HepG2 (cell line): ENCODE results near the gene ABCB6. TPM values are rescaled to one million over a fixed set of nuclear protein-coding genes. Genes with fewer than 3 reads are reported as not detected.

Source experiments
- ATM ChIP-seq: fragments of 450-650 bp; IDR thresholded peaks from 2 replicates; pipeline ENCODE4 v1.7.1; 2017; ENCODE audit warnings: mild to moderate bottlenecking, borderline replicate concordance
- BRCA1 ChIP-seq: sonication (generic); formaldehyde crosslinking; IDR thresholded peaks from 2 replicates; pipeline ENCODE4 v1.4.0; 2020; ENCODE audit warnings: missing genetic modification reagents
- DMAP1 ChIP-seq: IDR thresholded peaks from 2 replicates; pipeline ENCODE4 v1.6.1; 2016
- GPBP1L1 ChIP-seq: sonication (generic); formaldehyde crosslinking; IDR thresholded peaks from 2 replicates; pipeline ENCODE4 v1.5.0; 2020; ENCODE audit warnings: mild to moderate bottlenecking, missing genetic modification reagents
- ISX ChIP-seq: sonication (generic); formaldehyde crosslinking; conservative IDR thresholded peaks from 2 replicates; pipeline ENCODE4 v1.5.0; 2020; ENCODE audit warnings: missing genetic modification reagents
- PAX8 ChIP-seq: sonication (generic); formaldehyde crosslinking; IDR thresholded peaks from 2 replicates; pipeline ENCODE4 v1.8.0; 2022; ENCODE audit warnings: mild to moderate bottlenecking, missing genetic modification reagents, borderline replicate concordance
- SALL2 ChIP-seq: sonication (generic); formaldehyde crosslinking; IDR thresholded peaks from 2 replicates; pipeline ENCODE4 v1.8.1; 2023; ENCODE audit warnings: mild to moderate bottlenecking, missing genetic modification reagents, inconsistent platforms
- SOX5 ChIP-seq: IDR thresholded peaks from 2 replicates; pipeline ENCODE4 v1.6.1; 2016; ENCODE audit warnings: borderline replicate concordance
- SYNCRIP ChIP-seq: fragments of 200-400 bp; formaldehyde crosslinking; IDR thresholded peaks from 2 replicates; pipeline ENCODE4 v1.6.1; 2018; ENCODE audit warnings: mild to moderate bottlenecking, low read depth, low read length; ENCODE audit not compliant: insufficient read depth
- TERF1 ChIP-seq: sonication (generic); formaldehyde crosslinking; IDR thresholded peaks from 2 replicates; pipeline ENCODE4 v1.8.0; 2022; ENCODE audit warnings: mild to moderate bottlenecking, missing genetic modification reagents, moderate library complexity
- ZEB1 ChIP-seq: IDR thresholded peaks from 2 replicates; pipeline ENCODE4 v1.6.1; 2012; ENCODE audit warnings: mild to moderate bottlenecking, low read depth, inconsistent platforms; ENCODE audit not compliant: insufficient replicate concordance
- ZFP91 ChIP-seq: sonication (generic); formaldehyde crosslinking; IDR thresholded peaks from 2 replicates; pipeline ENCODE4 v1.9.0; 2022; ENCODE audit warnings: missing genetic modification reagents, mild to moderate bottlenecking, borderline replicate concordance
- ZNF317 ChIP-seq: sonication (generic); formaldehyde crosslinking; IDR thresholded peaks from 2 replicates; pipeline ENCODE4 v1.5.0; 2020; ENCODE audit warnings: mild to moderate bottlenecking, missing genetic modification reagents
- ZNF414 ChIP-seq: sonication (generic); formaldehyde crosslinking; IDR thresholded peaks from 2 replicates; pipeline ENCODE4 v1.5.0; 2020; ENCODE audit warnings: missing genetic modification reagents
- ZNF446 ChIP-seq: sonication (generic); formaldehyde crosslinking; IDR thresholded peaks from 2 replicates; pipeline ENCODE4 v1.5.0; 2020; ENCODE audit warnings: mild to moderate bottlenecking, missing genetic modification reagents
- ZNF451 ChIP-seq: sonication (generic); formaldehyde crosslinking; IDR thresholded peaks from 2 replicates; pipeline ENCODE4 v1.5.0; 2020; ENCODE audit warnings: mild to moderate bottlenecking, missing genetic modification reagents
- ZNF547 ChIP-seq: sonication (generic); formaldehyde crosslinking; IDR thresholded peaks from 2 replicates; pipeline ENCODE4 v1.5.1; 2020; ENCODE audit warnings: mild to moderate bottlenecking, missing genetic modification reagents
- ZNF609 ChIP-seq: sonication (generic); formaldehyde crosslinking; IDR thresholded peaks from 2 replicates; pipeline ENCODE4 v1.4.0; 2020; ENCODE audit warnings: mild to moderate bottlenecking, missing genetic modification reagents, borderline replicate concordance
- ZSCAN20 ChIP-seq: sonication (generic); formaldehyde crosslinking; IDR thresholded peaks from 2 replicates; pipeline ENCODE4 v1.4.0; 2020; ENCODE audit warnings: missing genetic modification reagents, mild to moderate bottlenecking, borderline replicate concordance
- polyA plus RNA-seq, 8 experiments: library from polyadenylated mRNA; depleted of rRNA in 3 of 8; stranded (reverse) in 7 of 8; unstranded in 1 of 8; fragments of >200 nt; fragmentation: Illumina TruSeq in 4 of 8; extraction: Trizol in 4 of 8; gene quantifications; 2 replicates each; pipeline versions ENCODE4 v1.2.1 to v1.2.3, GENCODE V29; 2011 to 2016; ENCODE audit warnings: low read depth in 4 of 8, missing spikeins in 1 of 8, mixed read lengths in 1 of 8; ENCODE audit not compliant: insufficient read depth in 1 of 8
- total RNA-seq, 5 experiments: library from RNA; depleted of rRNA; stranded (reverse); fragments of >200 nt; fragmentation: Illumina TruSeq; extraction: Trizol; gene quantifications; 2 replicates each; pipeline ENCODE4 v1.2.3, GENCODE V29; 2016; ENCODE audit warnings: low read depth in 1 of 5

The ABCB6 gene
- total and polyA plus RNA-seq, 2 of the 13 experiments (the other 11 are each of a cell fraction or from before 2014, with no cell fraction given): 91.1 to 137 TPM

GRCh38 chr2:219253753-219254589 lies 35.2 kb upstream of the ABCB6 start, which contains the start of gene TUBA4A (continued):
- TF ChIP-seq ZNF317 (CRISPR knock-in tag): peak; percentile 57; the same call in 1 of the 2 replicates
- peak; percentile 53; the same call in 1 of the 2 replicates for TF ChIP-seq ZNF414 (CRISPR knock-in tag)
- 0 out of 2 replicates have a peak, but pooled peaks have one; percentile 50 for TF ChIP-seq BRCA1 (CRISPR knock-in tag)
- peak; percentile 72; the same call in 1 of the 2 replicates for TF ChIP-seq ZNF547 (CRISPR knock-in tag)
- no peak for TF ChIP-seq TERF1 (CRISPR knock-in tag)
- TF ChIP-seq ZFP91 (CRISPR knock-in tag): peak; percentile 64; the same call in 1 of the 2 replicates
- TF ChIP-seq SOX5 (CRISPR knock-in tag): no peak
- no peak for TF ChIP-seq ZNF446
- 0 out of 2 replicates have a peak, but pooled peaks have one; percentile 42 for TF ChIP-seq DMAP1 (CRISPR knock-in tag)
- TF ChIP-seq ZSCAN20: peak; percentile 92; the same call in 1 of the 2 replicates
- TF ChIP-seq ATM: no peak
- peak; percentile 98 for TF ChIP-seq ZEB1
- no peak for TF ChIP-seq ZNF451 (CRISPR knock-in tag)
- TF ChIP-seq ISX (CRISPR knock-in tag): no peak
- TF ChIP-seq PAX8 (CRISPR knock-in tag): 0 out of 2 replicates have a peak, but pooled peaks have one; percentile 55
- TF ChIP-seq SYNCRIP: no peak
- no peak for TF ChIP-seq GPBP1L1 (CRISPR knock-in tag)
- TF ChIP-seq SALL2: peak; percentile 63; the same call in 1 of the 2 replicates
- peak; percentile 46; the same call in 1 of the 2 replicates for TF ChIP-seq ZNF609 (CRISPR knock-in tag)
